SU-DHL-6 (cell line): ENCODE measurements around the gene SRP72.

Experiments
- H2AFZ ChIP-seq: fragments of 200-600 bp; sonication (generic); 2 replicates; pipeline ENCODE4 v1.6.1; 2014; ENCODE audit warnings: low read depth, mild to moderate bottlenecking, moderate library complexity, mixed read lengths, antibody characterized with exemption, low read length; ENCODE audit not compliant: severe bottlenecking
- H3F3A ChIP-seq: fragments of 200-600 bp; shearing (Covaris generic); 2 replicates; pipeline ENCODE4 v1.6.0; 2016; ENCODE audit warnings: antibody characterized with exemption, mild to moderate bottlenecking; ENCODE audit not compliant: insufficient read depth
- H3K27ac ChIP-seq: fragments of 200-600 bp; sonication (generic); 2 replicates; pipeline ENCODE4 v1.5.1; 2016; ENCODE audit warnings: low read depth, mild to moderate bottlenecking, low read length, moderate library complexity, mixed read lengths
- H3K27me3 ChIP-seq: fragments of 200-600 bp; sonication (generic), shearing (Covaris generic); 2 replicates; pipeline ENCODE4 v1.6.0; 2014; ENCODE audit warnings: mild to moderate bottlenecking, low read length
- H3K36me3 ChIP-seq: fragments of 200-600 bp; sonication (generic); 2 replicates; pipeline ENCODE4 v1.6.1; 2014; ENCODE audit warnings: mild to moderate bottlenecking, low read length, mixed read lengths
- H3K4me2 ChIP-seq: fragments of 300-600, 200-600 bp; shearing (Covaris generic), sonication (generic); 2 replicates; pipeline ENCODE4 v1.6.0; 2014; ENCODE audit warnings: low read length, low read depth, mild to moderate bottlenecking; ENCODE audit not compliant: poor library complexity, severe bottlenecking
- H3K4me3 ChIP-seq: fragments of 200-600 bp; sonication (generic); 2 replicates; pipeline ENCODE4 v1.5.1; 2014; ENCODE audit warnings: antibody characterized with exemption, low read length, mild to moderate bottlenecking, mixed read lengths; ENCODE audit not compliant: insufficient read depth, poor library complexity, severe bottlenecking
- H3K79me2 ChIP-seq: fragments of 200-600 bp; sonication (generic); 2 replicates; pipeline ENCODE4 v1.6.1; 2014; ENCODE audit warnings: mild to moderate bottlenecking, low read length, moderate library complexity; ENCODE audit not compliant: insufficient read depth
- H3K9ac ChIP-seq: fragments of 200-600 bp; sonication (generic); 2 replicates; pipeline ENCODE4 v1.7.0; 2014; ENCODE audit warnings: mild to moderate bottlenecking, low read length
- H3K9me2 ChIP-seq: fragments of 200-600 bp; sonication (generic); replicated peaks from 2 replicates; pipeline ENCODE4 v1.6.1; 2014; ENCODE audit warnings: low read length; ENCODE audit not compliant: insufficient read depth
- H3K9me3 ChIP-seq: fragments of 200-600 bp; sonication (generic); 2 replicates; pipeline ENCODE4 v1.6.1; 2014; ENCODE audit warnings: low read length, mixed read lengths; ENCODE audit not compliant: insufficient read depth
- H4K20me1 ChIP-seq: fragments of 200-600 bp; sonication (generic); 2 replicates; pipeline ENCODE4 v1.6.1; 2014; ENCODE audit warnings: low read depth, mild to moderate bottlenecking, antibody characterized with exemption, low read length, moderate library complexity, mixed read lengths
- CTCF ChIP-seq: fragments of 200-600 bp; sonication (generic); IDR thresholded peaks from one replicate; pipeline ENCODE4 v1.5.1; 2017; ENCODE audit warnings: antibody characterized with exemption, mild to moderate bottlenecking, low read length, moderate library complexity; ENCODE audit not compliant: insufficient read depth, poor library complexity, severe bottlenecking
- EZH2phosphoT487 ChIP-seq: fragments of 200-600 bp; sonication (generic), shearing (Covaris generic); conservative IDR thresholded peaks from 2 replicates; pipeline ENCODE4 v1.6.1; 2018; ENCODE audit warnings: mild to moderate bottlenecking, antibody characterized with exemption, low read length, moderate library complexity, mixed read lengths

Gene SRP72

GRCh38 chr4:56544573-56545131 lies 77.2 kb downstream of the SRP72 start:
- Histone ChIP-seq H3F3A (no peaks in the 10 kb centered on the region), H3K9me3 (no peaks in the 10 kb centered on the region), H3K9me2 (no peaks in the 10 kb centered on the region), H2AFZ (peak overlapping the region; percentile 77), H3K4me3 (peak overlapping the region; percentile 37), H3K27ac (no peak overlapping the region), H3K9ac (peak overlapping the region; percentile 41), H3K79me2 (no peaks in the 10 kb centered on the region), H3K36me3 (no peaks in the 10 kb centered on the region), H3K27me3 (no peaks in the 10 kb centered on the region), H4K20me1 (no peaks in the 10 kb centered on the region), H3K4me2 (peak overlapping the region; percentile 55)
- TF ChIP-seq CTCF, result peak; percentile 91
- TF ChIP-seq EZH2phosphoT487, result no peak

GRCh38 chr4:56550642-56551041 lies 83.2 kb downstream of the SRP72 start:
- H3K4me3 ChIP-seq, result no peak overlapping the region
- no peak for TF ChIP-seq EZH2phosphoT487
- no peak for TF ChIP-seq CTCF
- H3K9me2 ChIP-seq, result no peaks in the 10 kb centered on the region
- no peaks in the 10 kb centered on the region for H3K9me3 ChIP-seq
- no peaks in the 10 kb centered on the region for H3F3A ChIP-seq
- no peaks in the 10 kb centered on the region for H3K79me2 ChIP-seq
- no peaks in the 10 kb centered on the region for H3K36me3 ChIP-seq
- H3K27me3 ChIP-seq, result no peaks in the 10 kb centered on the region
- no peak overlapping the region for H3K27ac ChIP-seq
- H2AFZ ChIP-seq, result no peak overlapping the region
- H4K20me1 ChIP-seq, result no peaks in the 10 kb centered on the region
- H3K4me2 ChIP-seq, result no peak overlapping the region
- no peak overlapping the region for H3K9ac ChIP-seq

- H4K20me1 ChIP-seq, result no peaks in the 10 kb centered on the region
- no peaks in the 10 kb centered on the region for H3F3A ChIP-seq
- H3K9ac ChIP-seq, result no peak overlapping the region
- no peak overlapping the region for H3K4me3 ChIP-seq
- H3K27ac ChIP-seq, result no peak overlapping the region
- H3K9me3 ChIP-seq, result no peaks in the 10 kb centered on the region
- no peak overlapping the region for H3K4me2 ChIP-seq
- no peak overlapping the region for H2AFZ ChIP-seq
- H3K79me2 ChIP-seq, result no peaks in the 10 kb centered on the region
- TF ChIP-seq EZH2phosphoT487, result no peak
- no peaks in the 10 kb centered on the region for H3K27me3 ChIP-seq
- H3K36me3 ChIP-seq, result no peaks in the 10 kb centered on the region
- no peaks in the 10 kb centered on the region for H3K9me2 ChIP-seq
Observed at GRCh38 chr4:56551516-56551915, 84.1 kb downstream of the SRP72 start.

GRCh38 chr4:56552273-56552672 lies 84.9 kb downstream of the SRP72 start:
- Histone ChIP-seq H3K4me3 (no peak overlapping the region), H2AFZ (no peak overlapping the region), H3K9me2 (no peaks in the 10 kb centered on the region), H3K79me2 (no peaks in the 10 kb centered on the region), H3F3A (no peaks in the 10 kb centered on the region), H3K4me2 (no peak overlapping the region), H3K27me3 (no peaks in the 10 kb centered on the region), H4K20me1 (no peaks in the 10 kb centered on the region), H3K9ac (no peak overlapping the region), H3K9me3 (no peaks in the 10 kb centered on the region), H3K36me3 (no peaks in the 10 kb centered on the region), H3K27ac (no peak overlapping the region)
- TF ChIP-seq CTCF, result no peak
- no peak for TF ChIP-seq EZH2phosphoT487
